AG09309 (cell line): ENCODE data around the gene GABBR2.

Source experiments
- DNase-seq: peaks from one replicate; pipeline ENCODE4 v3.0.0-alpha.2; 2010; ENCODE audit warnings: low read depth
- H3K4me3 ChIP-seq: 2 replicates; pipeline ENCODE4 v1.5.1; 2011; ENCODE audit warnings: mild to moderate bottlenecking, low read depth, low read length, moderate library complexity; ENCODE audit not compliant: control insufficient read depth
- CTCF ChIP-seq: IDR thresholded peaks from 2 replicates; pipeline ENCODE4 v1.5.1; 2011; ENCODE audit warnings: mild to moderate bottlenecking, low read depth, low read length, inconsistent platforms; ENCODE audit not compliant: insufficient read depth, control insufficient read depth; ENCODE audit errors: missing control alignments

The GABBR2 gene

GRCh38 chr9:98362624-98363252, 346.0 kb downstream of the GABBR2 start:
- no peak overlapping the region for H3K4me3 ChIP-seq
- DNase-seq, result no peak
- TF ChIP-seq CTCF, result no peak

- TF ChIP-seq CTCF, result no peak
- no peak overlapping the region for H3K4me3 ChIP-seq
- no peak for DNase-seq
Measured at GRCh38 chr9:98361645-98362044, 347.1 kb downstream of the GABBR2 start.

GRCh38 chr9:98360176-98360708, 348.5 kb downstream of the GABBR2 start:
- TF ChIP-seq CTCF, result no peak
- DNase-seq, result no peak
- H3K4me3 ChIP-seq, result no peak overlapping the region

GRCh38 chr9:98359569-98359968, 349.2 kb downstream of the GABBR2 start:
- TF ChIP-seq CTCF, result no peak
- DNase-seq, result no peak
- H3K4me3 ChIP-seq, result no peak overlapping the region

- TF ChIP-seq CTCF, result no peak
- no peak overlapping the region for H3K4me3 ChIP-seq
- DNase-seq, result peak; percentile 13
Measured at GRCh38 chr9:98357921-98358535, 350.7 kb downstream of the GABBR2 start.

GRCh38 chr9:98356953-98357690, 351.6 kb downstream of the GABBR2 start:
- no peak for TF ChIP-seq CTCF
- DNase-seq, result no peak
- H3K4me3 ChIP-seq, result no peak overlapping the region
